Kidney capillary endothelial cell (primary cell): ENCODE data around the gene COL26A1.
A peak's percentile ranks its signal among the peaks of the same experiment; 100 is the strongest.
"Not testable (repeated sequence)": the region's sequence is repeated elsewhere in the genome, so short reads cannot be mapped to it uniquely, and the experiment has no call there.

Source experiments
- DNase-seq: peaks from one replicate; pipeline ENCODE4 v3.0.0-alpha.2; 2018; ENCODE audit warnings: low spot score

COL26A1 gene

GRCh38 chr7:101496017-101496416, 133.3 kb downstream of the COL26A1 start:
- DNase-seq: no peak

- DNase-seq: no peak
Measured at GRCh38 chr7:101501351-101501750, 138.7 kb downstream of the COL26A1 start.

- no peak for DNase-seq
Measured at GRCh38 chr7:101502466-101503098, 139.9 kb downstream of the COL26A1 start.

- not testable (repeated sequence) for DNase-seq
Measured at GRCh38 chr7:101505510-101505909, 142.8 kb downstream of the COL26A1 start.

- DNase-seq: no peak
Measured at GRCh38 chr7:101506531-101506930, 143.9 kb downstream of the COL26A1 start.

GRCh38 chr7:101507327-101507726, 144.7 kb downstream of the COL26A1 start:
- DNase-seq: no peak

GRCh38 chr7:101507791-101508252, 145.1 kb downstream of the COL26A1 start:
- peak; percentile 47 for DNase-seq

GRCh38 chr7:101510297-101510696, 147.6 kb downstream of the COL26A1 start:
- no peak for DNase-seq

- DNase-seq: no peak
Measured at GRCh38 chr7:101511965-101512364, 149.3 kb downstream of the COL26A1 start.

GRCh38 chr7:101516851-101517250, 154.2 kb downstream of the COL26A1 start:
- no peak for DNase-seq

- DNase-seq: no peak
Measured at GRCh38 chr7:101517304-101517703, 154.6 kb downstream of the COL26A1 start.

GRCh38 chr7:101518336-101518735, 155.7 kb downstream of the COL26A1 start:
- no peak for DNase-seq

- DNase-seq: no peak
Measured at GRCh38 chr7:101519324-101520023, 156.8 kb downstream of the COL26A1 start.

GRCh38 chr7:101521430-101521925, 158.8 kb downstream of the COL26A1 start:
- no peak for DNase-seq

- DNase-seq: no peak
Measured at GRCh38 chr7:101522021-101522420, 159.3 kb downstream of the COL26A1 start.

- no peak for DNase-seq
Measured at GRCh38 chr7:101527844-101528667, 165.4 kb downstream of the COL26A1 start.

- no peak for DNase-seq
Measured at GRCh38 chr7:101529560-101529959, 166.9 kb downstream of the COL26A1 start.

GRCh38 chr7:101531726-101532357, 169.2 kb downstream of the COL26A1 start:
- DNase-seq: no peak

- no peak for DNase-seq
Measured at GRCh38 chr7:101532400-101533102, 169.9 kb downstream of the COL26A1 start.

- no peak for DNase-seq
Measured at GRCh38 chr7:101533103-101533465, 170.4 kb downstream of the COL26A1 start.

GRCh38 chr7:101534015-101534803, 171.5 kb downstream of the COL26A1 start:
- DNase-seq: no peak
